Measurements from ENCODE around the gene EML6.

EML6 gene

DNA sequence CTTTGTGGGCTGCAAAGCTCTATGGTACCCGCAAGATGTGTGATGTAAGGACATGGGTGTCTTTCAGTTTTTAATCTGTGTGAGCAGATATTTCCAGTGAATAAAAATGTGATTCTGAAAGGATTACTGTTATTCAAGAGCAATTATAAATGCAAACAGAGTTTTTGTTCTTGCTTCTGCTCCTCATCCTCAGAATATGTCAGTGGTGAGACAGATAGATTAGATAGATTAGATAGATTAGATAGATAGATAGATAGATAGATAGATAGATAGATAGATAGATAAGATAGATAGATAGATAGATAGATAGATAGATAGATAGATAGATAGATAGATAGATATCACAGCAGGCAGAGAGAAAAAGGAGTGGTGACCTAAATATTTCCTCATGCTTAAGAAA is 184.2 kb downstream of the EML6 start:
- no peaks in the 10 kb centered on the region for H3K36me3 Mint-ChIP-seq (ENCODE audit: low read depth)
- no peak for TF ChIP-seq CTCF (IDR thresholded peaks at IDR 0.05)
- no peaks in the 10 kb centered on the region for H3K4me1 Mint-ChIP-seq
- no peak overlapping the region for H3K4me3 Mint-ChIP-seq
- no peaks in the 10 kb centered on the region for H3K9me3 Mint-ChIP-seq
- peaks cover 3% of the 10 kb centered on the region for H3K27me3 Mint-ChIP-seq (ENCODE audit: low read depth, poor library complexity)
- no peak overlapping the region for H3K27ac Mint-ChIP-seq
- no peak for DNase-seq

- Mint-ChIP-seq H3K27me3 (ENCODE audit: low read depth, poor library complexity) (peaks cover 3% of the 10 kb centered on the region), H3K9me3 (no peaks in the 10 kb centered on the region), H3K4me1 (no peaks in the 10 kb centered on the region), H3K4me3 (no peak overlapping the region), H3K27ac (no peak overlapping the region), H3K36me3 (ENCODE audit: low read depth) (no peaks in the 10 kb centered on the region)
- no peak for DNase-seq
- no peak for TF ChIP-seq CTCF (IDR thresholded peaks at IDR 0.05)
Measured at GRCh38 chr2:54908591-54908990, 185.1 kb downstream of the EML6 start.

- Mint-ChIP-seq H3K27me3 (ENCODE audit: low read depth, poor library complexity) (peaks cover 3% of the 10 kb centered on the region), H3K4me3 (no peak overlapping the region), H3K4me1 (no peaks in the 10 kb centered on the region), H3K27ac (no peak overlapping the region), H3K9me3 (no peaks in the 10 kb centered on the region), H3K36me3 (ENCODE audit: low read depth) (no peaks in the 10 kb centered on the region)
- no peak for TF ChIP-seq CTCF (IDR thresholded peaks at IDR 0.05)
- no peak for DNase-seq
Measured at GRCh38 chr2:54909001-54909400, 185.5 kb downstream of the EML6 start.

GRCh38 chr2:54912305-54912704 is 188.8 kb downstream of the EML6 start:
- DNase-seq, result no peak
- Mint-ChIP-seq H3K4me1 (no peaks in the 10 kb centered on the region), H3K36me3 (ENCODE audit: low read depth) (no peaks in the 10 kb centered on the region), H3K9me3 (no peaks in the 10 kb centered on the region), H3K27ac (no peak overlapping the region), H3K27me3 (ENCODE audit: low read depth, poor library complexity) (no peaks in the 10 kb centered on the region), H3K4me3 (no peak overlapping the region)
- TF ChIP-seq CTCF (IDR thresholded peaks at IDR 0.05), result no peak

GRCh38 chr2:54912893-54913292 is 189.4 kb downstream of the EML6 start:
- Mint-ChIP-seq H3K27me3 (ENCODE audit: low read depth, poor library complexity) (no peaks in the 10 kb centered on the region), H3K9me3 (no peaks in the 10 kb centered on the region), H3K27ac (no peak overlapping the region), H3K36me3 (ENCODE audit: low read depth) (no peaks in the 10 kb centered on the region), H3K4me1 (no peaks in the 10 kb centered on the region), H3K4me3 (no peak overlapping the region)
- no peak for TF ChIP-seq CTCF (IDR thresholded peaks at IDR 0.05)
- DNase-seq, result no peak

GRCh38 chr2:54914637-54915036 is 191.2 kb downstream of the EML6 start:
- no peak for DNase-seq
- H3K27me3 Mint-ChIP-seq (ENCODE audit: low read depth, poor library complexity), result no peaks in the 10 kb centered on the region
- no peak overlapping the region for H3K4me3 Mint-ChIP-seq
- no peaks in the 10 kb centered on the region for H3K9me3 Mint-ChIP-seq
- H3K27ac Mint-ChIP-seq, result no peak overlapping the region
- no peaks in the 10 kb centered on the region for H3K36me3 Mint-ChIP-seq (ENCODE audit: low read depth)
- TF ChIP-seq CTCF (IDR thresholded peaks at IDR 0.05), result no peak
- H3K4me1 Mint-ChIP-seq, result no peaks in the 10 kb centered on the region

Measured in nephron progenitor cell (in vitro differentiated cells).